GM21786 (cell line): ENCODE measurements around the gene UVRAG.

ENCODE experiments used
- ATAC-seq: cut with Tn5 transposase; IDR thresholded peaks from one replicate; pipeline ENCODE4 v1.9.1; 2021; ENCODE audit not compliant: unreplicated experiment

The UVRAG gene

GRCh38 chr11:75996523-75997442 is 181.8 kb downstream of the UVRAG start:
- no peak for ATAC-seq

DNA sequence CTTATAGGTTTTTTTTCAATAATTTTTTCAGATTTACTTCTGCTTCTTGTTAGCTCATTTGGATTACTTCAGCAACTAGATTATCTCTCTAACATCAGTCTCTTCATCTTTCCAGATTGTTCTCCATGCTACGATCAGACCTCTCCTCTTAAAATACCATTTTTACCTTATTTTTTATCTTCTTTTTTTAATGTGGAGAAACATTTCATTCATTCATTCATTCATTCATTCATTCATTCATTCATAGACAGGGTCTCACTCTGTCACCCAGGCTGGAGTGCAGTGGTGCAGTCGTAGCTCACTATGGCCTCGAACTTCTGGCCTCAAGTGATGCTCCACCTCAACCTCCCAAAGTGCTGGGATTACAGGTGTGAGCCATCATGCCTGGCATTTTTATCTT is 189.4 kb downstream of the UVRAG start:
- no peak for ATAC-seq

- no peak for ATAC-seq
Measured at GRCh38 chr11:76005756-76006155, 190.7 kb downstream of the UVRAG start.

- ATAC-seq, result no peak
Measured at GRCh38 chr11:76007166-76007565, 192.2 kb downstream of the UVRAG start.

DNA sequence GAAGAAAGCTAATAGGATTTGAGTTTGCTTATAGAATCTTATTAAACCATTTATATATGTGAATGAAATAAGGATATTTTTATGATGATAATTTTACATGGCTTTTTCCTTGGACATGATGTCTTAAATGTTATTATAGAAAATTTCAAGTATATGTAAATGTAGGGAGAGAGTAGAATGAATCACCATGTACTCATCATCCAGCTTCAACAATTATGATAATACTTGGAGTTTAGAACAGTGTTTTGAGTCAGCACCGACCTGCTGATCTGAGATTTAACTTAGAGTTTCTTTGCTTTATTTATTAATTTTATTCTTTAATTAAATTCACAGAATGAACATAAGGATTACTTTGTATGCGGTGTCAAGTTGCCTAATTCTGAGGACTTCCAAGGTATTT is 193.5 kb downstream of the UVRAG start:
- no peak for ATAC-seq

GRCh38 chr11:76010051-76010450 is 195.0 kb downstream of the UVRAG start:
- ATAC-seq, result no peak

- no peak for ATAC-seq
Measured at GRCh38 chr11:76013526-76013925, 198.5 kb downstream of the UVRAG start.

- ATAC-seq, result no peak
Measured at GRCh38 chr11:76023236-76024068, 208.4 kb downstream of the UVRAG start.

DNA sequence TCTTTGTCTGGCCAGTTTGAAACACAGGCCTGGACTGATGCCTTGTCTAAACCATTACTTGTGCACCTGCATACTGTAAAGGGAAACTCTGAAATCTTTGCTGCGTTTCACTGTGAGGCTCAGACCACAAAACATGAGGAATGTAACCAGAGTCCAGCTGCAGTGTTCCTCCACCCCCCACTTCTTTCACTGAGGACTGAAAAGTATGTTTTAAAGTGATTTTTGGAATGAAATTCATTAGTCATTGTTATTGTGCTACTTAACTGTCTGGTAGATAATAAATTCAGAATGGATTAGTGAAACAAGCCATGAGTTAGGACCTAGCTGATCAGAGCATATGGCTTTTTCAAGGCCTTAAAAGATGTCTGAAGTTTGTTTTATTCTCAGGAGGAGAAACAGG is 210.1 kb downstream of the UVRAG start:
- ATAC-seq, result no peak

GRCh38 chr11:76025817-76026216 is 210.8 kb downstream of the UVRAG start:
- ATAC-seq, result no peak

DNA sequence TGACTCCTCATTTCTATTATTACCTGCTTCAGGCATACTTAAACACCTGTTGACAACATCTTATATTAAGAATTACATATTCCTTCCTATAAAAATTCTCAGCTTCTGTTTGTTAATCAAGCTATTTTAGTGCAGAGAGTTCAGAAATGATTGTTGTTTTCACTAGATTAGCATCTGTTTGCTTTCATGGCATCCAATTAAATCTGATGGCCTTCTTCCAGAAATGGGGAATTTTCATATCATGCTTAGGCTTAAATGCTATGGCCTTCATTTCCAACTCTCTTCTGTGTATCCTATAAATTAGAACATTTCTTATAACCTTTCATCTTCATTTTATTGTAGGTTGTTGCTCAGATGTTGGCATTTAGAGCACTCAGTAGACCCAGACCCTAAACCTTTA is 211.3 kb downstream of the UVRAG start:
- no peak for ATAC-seq

DNA sequence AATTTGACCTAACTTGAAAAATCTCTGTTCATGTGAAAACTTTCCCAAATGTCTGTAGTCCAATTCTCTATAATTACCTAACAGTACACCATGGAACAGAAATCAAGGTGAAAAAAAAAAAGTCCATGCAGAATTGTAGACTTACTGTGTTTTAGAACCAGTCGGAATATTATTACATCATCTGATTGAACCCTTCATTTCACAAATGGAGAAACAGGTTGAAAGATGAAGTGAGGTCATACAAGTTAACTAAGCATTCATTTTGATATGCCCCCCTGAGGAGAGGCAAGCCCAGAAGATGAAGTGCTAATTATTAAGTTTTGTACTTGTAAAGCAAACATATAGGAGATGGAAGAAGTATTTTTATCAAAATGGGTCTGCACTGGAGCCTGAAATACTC is 211.9 kb downstream of the UVRAG start:
- no peak for ATAC-seq

DNA sequence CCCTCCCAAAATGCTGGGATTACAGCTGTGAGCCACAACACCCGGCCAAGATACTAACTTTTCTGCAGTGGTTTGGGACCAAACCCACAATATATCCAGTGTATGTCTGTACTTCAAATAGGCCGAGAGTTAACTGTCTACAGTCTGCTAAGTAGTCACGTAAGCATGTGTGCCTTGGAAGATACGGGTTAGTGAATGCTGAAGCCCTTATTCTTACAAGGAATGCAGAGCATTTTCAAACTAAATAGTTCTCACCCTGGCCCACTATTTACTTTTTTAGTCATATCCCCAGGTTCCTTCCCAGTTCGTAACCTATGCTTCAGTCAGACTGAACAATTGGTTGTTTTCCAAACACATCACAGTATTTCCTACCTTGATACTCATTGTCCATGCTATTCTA is 215.3 kb downstream of the UVRAG start:
- no peak for ATAC-seq

DNA sequence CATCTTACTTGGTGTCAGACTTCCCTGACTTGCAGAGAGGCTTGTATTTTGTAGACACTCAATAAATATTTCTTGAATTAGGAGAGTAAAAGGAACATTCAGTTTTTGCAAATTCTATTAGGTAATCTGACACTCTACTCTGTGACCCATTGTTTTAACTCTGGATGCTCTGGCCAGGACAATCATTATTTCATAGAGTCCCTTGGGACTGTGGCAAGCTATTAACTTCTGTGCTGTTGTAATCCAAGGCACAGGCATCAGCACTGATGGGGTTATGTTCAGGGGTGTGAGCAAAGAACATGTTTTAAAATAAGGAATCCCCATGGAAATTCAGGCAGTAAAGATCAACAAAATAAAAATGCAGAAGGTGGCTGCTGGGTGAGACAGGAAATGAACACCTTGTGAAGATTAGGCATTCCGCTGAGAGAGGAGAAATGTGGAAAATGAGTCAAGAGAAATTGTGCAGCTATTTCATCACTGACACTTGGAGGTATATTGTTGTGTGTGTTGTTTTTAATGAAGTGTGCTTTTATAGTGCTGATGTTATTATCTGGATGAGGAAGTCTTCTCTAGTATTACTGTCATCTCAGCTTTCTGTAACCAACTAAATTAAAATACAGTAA is 216.1 kb downstream of the UVRAG start:
- ATAC-seq, result no peak

GRCh38 chr11:76033699-76034098 is 218.7 kb downstream of the UVRAG start:
- no peak for ATAC-seq

GRCh38 chr11:76035020-76035419 is 220.0 kb downstream of the UVRAG start:
- no peak for ATAC-seq

DNA sequence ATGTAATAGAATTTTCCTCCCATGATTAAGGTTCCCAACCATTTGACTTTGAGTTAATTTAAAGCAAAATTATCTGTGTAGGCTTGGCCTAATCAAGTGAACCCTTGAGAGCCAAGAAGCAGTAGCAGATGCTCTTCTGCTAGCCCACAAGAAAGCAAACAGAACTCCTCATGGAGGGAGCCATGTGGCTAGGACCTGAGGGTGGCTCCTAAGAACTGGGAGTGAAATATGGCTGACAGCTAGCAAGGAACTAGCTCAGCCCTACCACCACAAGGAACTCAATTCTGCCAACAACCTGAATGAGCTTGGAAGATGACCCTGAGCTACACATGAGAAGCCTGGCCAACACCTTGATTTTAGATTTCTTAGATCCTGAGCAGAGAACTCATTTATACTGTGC is 223.6 kb downstream of the UVRAG start:
- no peak for ATAC-seq

- ATAC-seq, result no peak
Measured at GRCh38 chr11:76041208-76041607, 226.2 kb downstream of the UVRAG start.

DNA sequence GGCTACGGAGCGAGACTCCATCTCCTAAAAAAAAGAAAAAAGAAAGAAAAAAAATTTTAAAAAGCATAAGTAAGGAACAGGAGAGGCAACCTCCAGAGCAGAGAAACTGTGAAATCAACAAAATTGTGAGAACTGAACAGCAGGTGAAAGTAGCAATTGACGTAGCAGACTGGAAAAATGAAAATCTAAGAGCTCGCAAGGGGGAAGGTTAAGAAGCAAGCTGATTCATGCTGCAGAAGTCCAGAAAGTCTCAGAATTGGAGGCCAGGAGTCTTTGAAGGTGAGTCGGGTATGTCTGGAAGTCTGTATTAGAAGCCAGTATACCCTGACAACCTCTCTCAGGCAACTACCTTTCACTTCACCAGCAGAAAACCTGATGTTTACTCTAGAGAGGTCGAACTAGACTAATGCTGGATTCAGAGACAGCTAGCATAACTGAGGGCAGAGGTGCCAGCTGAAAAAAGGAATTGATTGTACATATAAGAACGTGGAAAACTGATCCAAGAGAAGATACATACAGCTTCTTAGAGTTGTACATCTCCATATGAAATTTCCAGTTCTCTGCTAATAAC is 229.8 kb downstream of the UVRAG start:
- no peak for ATAC-seq

- ATAC-seq, result no peak
Measured at GRCh38 chr11:76047231-76047630, 232.2 kb downstream of the UVRAG start.

DNA sequence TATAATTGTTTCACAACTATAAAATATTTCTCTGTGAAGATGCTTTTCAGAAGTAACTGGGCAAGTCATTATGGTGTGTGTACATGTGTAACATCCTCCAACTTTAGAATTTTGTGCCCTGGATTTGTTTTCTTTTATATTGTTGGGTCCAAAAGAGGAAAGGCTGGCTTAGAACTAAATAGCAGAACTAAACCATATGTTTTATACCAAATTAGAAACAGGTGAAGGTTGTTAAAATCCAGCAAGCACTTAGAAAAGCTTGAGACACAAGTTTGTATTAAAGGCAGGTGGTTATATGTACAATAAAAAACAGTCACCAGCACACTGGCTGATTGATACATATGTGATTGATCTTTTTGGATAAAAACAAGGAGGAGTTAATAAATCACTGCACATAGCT is 232.8 kb downstream of the UVRAG start:
- ATAC-seq, result no peak
